ENCODE measurements around the gene C1orf116.

- TF ChIP-seq CTCF (IDR thresholded peaks at IDR 0.05; ENCODE audit: low read depth, low read length) (no peak), POLR2A (IDR thresholded peaks at IDR 0.05; ENCODE audit: extremely low read depth, insufficient read length) (no peak)
Measured at GRCh38 chr1:207022996-207023679, 9.4 kb downstream of the C1orf116 start.

Data from NB4 (cell line).